VCaP (cell line): Measurements from ENCODE around the gene IL37.
"Not testable (repeated sequence)": the region's sequence is repeated elsewhere in the genome, so short reads cannot be mapped to it uniquely, and the experiment has no call there.

Source experiments
- H3K27ac ChIP-seq: fragments of 450-650 bp; 2 replicates; pipeline ENCODE4 v1.5.1; 2017
- TF ChIP-seq, protein P1 (sequence below): fragments of 450-650 bp; conservative IDR thresholded peaks from 2 replicates; pipeline ENCODE4 v1.5.1; 2017; ENCODE audit warnings: mild to moderate bottlenecking, moderate library complexity

IL37 gene

DNA sequence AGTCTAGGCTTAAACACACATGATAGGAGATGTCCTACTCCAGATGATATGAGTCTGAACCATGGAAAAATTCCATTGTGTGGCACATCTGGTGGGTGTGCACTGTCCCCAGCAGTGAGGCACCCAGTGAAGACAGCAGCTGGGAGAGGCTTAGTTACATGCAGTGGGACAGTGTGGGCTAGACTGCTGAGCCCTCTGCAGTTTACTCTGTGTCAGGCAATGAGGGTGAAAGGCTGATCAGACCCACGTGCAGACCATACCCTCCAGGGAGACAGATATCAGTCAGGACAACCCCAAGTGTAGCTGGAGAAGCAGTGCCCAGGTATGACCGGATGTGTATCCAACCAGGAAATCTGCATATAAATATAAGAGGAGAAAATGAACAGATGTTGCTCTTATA, 13.4 kb downstream of the IL37 start:
- TF ChIP-seq, protein P1, sequence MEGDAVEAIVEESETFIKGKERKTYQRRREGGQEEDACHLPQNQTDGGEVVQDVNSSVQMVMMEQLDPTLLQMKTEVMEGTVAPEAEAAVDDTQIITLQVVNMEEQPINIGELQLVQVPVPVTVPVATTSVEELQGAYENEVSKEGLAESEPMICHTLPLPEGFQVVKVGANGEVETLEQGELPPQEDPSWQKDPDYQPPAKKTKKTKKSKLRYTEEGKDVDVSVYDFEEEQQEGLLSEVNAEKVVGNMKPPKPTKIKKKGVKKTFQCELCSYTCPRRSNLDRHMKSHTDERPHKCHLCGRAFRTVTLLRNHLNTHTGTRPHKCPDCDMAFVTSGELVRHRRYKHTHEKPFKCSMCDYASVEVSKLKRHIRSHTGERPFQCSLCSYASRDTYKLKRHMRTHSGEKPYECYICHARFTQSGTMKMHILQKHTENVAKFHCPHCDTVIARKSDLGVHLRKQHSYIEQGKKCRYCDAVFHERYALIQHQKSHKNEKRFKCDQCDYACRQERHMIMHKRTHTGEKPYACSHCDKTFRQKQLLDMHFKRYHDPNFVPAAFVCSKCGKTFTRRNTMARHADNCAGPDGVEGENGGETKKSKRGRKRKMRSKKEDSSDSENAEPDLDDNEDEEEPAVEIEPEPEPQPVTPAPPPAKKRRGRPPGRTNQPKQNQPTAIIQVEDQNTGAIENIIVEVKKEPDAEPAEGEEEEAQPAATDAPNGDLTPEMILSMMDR: no peak
- H3K27ac ChIP-seq: no peak overlapping the region

DNA sequence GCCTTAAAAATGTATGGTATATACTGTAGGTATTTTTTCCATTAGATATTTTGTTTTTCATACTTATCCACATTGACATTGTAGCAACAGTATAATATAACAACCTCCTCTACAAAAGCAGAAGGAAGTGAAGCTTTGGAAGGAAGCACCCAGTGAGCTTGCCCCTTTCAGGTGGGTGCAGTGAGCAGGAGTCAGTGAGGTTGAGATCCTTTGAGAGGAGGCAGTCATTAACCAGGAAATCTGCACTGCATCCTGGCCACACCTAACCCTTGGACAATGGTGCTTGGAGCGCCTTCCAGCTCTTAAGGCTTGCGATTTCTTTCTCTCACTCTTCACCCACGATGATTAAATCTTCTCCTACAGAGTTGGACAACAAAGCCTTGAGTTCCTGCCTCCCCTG, 13.9 kb downstream of the IL37 start:
- H3K27ac ChIP-seq: no peak overlapping the region
- TF ChIP-seq, protein P1: no peak

DNA sequence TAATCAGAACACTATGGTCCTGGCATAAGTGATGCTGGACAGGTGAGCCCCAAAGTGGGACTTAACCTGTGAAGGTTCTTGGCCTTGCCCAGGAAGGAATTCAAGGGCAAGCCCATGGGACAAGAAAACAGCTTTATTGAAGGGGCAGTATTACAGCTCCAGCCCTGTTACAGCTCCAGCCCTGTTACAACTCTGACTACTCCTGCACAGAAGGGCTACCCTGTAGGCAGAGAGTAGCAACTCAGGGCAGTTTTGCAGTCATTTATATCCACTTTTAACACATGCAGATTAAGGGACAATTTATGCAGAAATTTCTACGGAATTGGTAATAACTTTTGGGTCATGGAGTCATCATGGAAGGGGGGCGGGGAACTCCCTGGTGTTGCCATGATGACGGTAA, 15.7 kb downstream of the IL37 start:
- H3K27ac ChIP-seq: no peak overlapping the region
- TF ChIP-seq, protein P1: no peak

DNA sequence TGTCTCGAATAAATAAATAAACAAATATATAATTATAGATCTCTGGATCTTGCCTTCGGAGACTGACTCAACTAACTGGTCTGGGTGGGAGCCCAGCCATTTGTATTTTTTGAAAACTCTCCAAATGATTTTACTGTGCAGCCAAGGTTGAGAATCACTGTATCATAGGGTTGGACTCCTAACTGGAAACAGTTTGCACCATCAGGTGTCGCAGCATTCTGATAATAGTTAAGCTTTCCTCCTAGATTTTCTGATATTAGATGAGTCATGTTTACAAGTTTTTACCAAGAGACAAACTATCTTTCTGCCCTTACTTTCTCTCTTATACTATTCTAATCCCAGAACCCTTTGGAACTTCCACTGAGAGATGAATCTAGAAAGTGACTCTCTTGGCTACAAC, 16.8 kb downstream of the IL37 start:
- TF ChIP-seq, protein P1: no peak
- no peak overlapping the region for H3K27ac ChIP-seq

DNA sequence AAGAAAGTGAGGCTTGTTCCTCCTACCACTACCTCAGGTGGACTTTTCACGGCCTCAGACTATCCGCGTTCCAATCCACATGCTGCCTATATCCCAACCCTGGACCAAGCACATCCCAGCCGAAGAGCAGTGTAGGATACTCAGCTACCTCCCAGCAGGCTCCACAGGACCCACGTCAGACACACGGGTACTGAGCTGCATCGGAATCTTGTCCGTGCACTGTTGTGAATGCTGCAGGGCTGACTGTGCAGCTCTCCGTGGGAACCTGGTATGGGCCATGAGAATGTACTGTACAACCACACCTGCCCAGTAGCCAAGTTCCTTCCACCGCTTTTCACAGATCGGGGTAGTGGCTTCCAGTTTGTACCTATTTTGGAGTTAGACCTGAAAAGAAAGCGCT, 22.3 kb downstream of the IL37 start:
- TF ChIP-seq, protein P1: no peak
- no peak overlapping the region for H3K27ac ChIP-seq

DNA sequence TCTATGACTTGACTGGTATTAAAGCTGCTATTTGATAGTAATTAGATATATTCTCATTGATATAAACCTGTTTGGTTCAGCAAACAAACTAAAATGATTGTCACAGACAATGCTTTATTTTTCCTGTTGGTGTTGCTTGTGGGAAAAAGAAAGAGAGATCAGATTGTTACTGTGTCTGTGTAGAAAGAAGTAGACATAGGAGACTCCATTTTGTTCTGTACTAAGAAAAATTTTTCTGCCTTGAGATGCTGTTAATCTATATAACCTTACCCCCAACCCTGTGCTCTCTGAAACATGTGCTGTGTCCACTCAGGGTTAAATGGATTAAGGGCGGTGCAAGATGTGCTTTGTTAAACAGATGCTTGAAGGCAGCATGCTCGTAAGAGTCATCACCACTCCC, 23.2 kb downstream of the IL37 start:
- H3K27ac ChIP-seq: not testable (repeated sequence)

DNA sequence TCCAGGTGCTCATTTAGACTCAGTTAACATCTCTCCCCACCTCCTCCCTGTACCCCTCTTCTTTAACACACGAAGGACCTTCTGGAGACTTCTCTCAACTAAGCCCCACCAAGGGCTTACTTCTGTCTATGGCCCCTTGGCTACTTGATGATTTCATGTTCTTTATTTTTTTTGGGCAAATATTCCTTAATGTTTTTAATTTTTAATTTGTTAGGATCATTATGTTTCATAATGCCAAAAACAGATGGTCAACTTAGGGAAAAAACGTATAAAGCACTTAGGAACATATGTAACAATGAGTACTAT, 25.9 kb downstream of the IL37 start:
- TF ChIP-seq, protein P1: no peak

DNA sequence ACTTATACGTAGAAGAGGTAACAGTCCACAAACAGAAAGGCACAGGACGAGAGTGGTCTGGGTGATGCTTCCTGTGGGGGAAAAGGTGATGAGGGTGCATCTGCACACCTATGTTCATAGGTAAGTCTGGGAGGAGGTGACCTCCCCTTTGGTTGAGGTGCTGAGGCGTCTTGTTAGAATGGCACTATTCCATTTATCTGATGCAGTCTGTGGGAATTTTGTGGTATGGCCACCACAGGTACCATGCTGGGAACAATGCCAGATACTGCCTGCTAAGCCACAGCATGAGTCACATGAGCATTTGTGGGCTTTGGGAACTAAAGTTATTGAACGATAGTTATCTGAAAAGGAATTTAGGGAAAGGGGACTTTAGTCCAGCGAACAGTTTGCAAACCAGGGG, 27.9 kb downstream of the IL37 start:
- TF ChIP-seq, protein P1: no peak
- H3K27ac ChIP-seq: no peak overlapping the region

More for the DNA sequence above, 25.9 kb downstream of the IL37 start:
- H3K27ac ChIP-seq: no peak overlapping the region
